Prostate gland (tissue), 2 donors: Measurements from ENCODE around the gene DOK4.

Source experiments
- POLR2A ChIP-seq: fragments of 450-650 bp; IDR thresholded peaks from one replicate; pipeline ENCODE4 v1.6.1; 2016; ENCODE audit warnings: antibody characterized with exemption, mild to moderate bottlenecking
- TF ChIP-seq, protein P1 (sequence below), 4 experiments: fragments of 200-600 bp in 2 of 4; fragments of 450-650 bp in 2 of 4; sonication (generic) in 2 of 4; IDR thresholded peaks; 1 replicate in 3 of 4; 2 replicates in 1 of 4; pipeline ENCODE4 v1.5.1; 2016 to 2019; ENCODE audit warnings: antibody characterized with exemption in 4 of 4, mild to moderate bottlenecking in 2 of 4, moderate library complexity in 2 of 4

DNA sequence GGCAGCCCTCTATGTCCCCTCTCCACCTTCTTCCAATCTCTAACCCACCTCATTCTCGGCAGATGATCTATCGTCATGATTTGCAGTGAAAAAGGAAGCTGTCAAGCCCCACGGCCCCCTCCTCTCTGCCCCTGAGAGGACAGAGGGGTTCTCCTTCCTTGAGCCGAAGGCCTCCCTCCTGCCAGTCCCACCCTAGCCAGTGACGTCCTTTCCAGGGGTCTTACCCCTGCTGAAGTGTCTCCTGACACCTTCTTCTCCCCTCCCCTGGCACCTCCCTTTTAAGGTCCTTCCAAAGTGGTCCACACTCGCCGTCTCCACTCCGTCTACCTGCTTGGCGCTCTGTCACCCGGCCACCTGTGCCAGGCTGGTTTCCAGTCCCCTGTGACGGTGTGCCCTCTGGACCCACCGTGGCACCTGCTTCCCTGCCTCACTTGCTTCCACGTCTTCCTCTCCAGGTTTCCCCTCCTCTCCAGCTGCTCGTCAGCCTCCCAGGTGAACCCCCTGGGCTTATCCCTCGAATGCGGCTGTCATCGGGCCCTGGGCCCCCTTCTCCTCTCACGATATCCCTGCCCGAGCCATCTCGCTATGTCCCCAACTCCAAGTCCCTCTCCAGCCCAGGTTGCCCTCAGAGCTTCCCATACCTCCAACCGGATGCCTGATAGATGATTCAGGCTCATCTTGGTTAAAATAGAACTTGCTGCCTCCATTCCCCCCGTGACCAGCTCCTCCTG, 44.4 kb upstream of the DOK4 start:
- TF ChIP-seq, protein P1, sequence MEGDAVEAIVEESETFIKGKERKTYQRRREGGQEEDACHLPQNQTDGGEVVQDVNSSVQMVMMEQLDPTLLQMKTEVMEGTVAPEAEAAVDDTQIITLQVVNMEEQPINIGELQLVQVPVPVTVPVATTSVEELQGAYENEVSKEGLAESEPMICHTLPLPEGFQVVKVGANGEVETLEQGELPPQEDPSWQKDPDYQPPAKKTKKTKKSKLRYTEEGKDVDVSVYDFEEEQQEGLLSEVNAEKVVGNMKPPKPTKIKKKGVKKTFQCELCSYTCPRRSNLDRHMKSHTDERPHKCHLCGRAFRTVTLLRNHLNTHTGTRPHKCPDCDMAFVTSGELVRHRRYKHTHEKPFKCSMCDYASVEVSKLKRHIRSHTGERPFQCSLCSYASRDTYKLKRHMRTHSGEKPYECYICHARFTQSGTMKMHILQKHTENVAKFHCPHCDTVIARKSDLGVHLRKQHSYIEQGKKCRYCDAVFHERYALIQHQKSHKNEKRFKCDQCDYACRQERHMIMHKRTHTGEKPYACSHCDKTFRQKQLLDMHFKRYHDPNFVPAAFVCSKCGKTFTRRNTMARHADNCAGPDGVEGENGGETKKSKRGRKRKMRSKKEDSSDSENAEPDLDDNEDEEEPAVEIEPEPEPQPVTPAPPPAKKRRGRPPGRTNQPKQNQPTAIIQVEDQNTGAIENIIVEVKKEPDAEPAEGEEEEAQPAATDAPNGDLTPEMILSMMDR (IDR thresholded peaks at IDR 0.05) = no peak
- TF ChIP-seq POLR2A = no peak
